Islet precursor cell (in vitro differentiated cells): ENCODE results near the gene DKK2.

Experiments used
- DNase-seq: peaks from one replicate; pipeline ENCODE4 v3.0.0-alpha.2; 2018

DKK2 gene, protein sequence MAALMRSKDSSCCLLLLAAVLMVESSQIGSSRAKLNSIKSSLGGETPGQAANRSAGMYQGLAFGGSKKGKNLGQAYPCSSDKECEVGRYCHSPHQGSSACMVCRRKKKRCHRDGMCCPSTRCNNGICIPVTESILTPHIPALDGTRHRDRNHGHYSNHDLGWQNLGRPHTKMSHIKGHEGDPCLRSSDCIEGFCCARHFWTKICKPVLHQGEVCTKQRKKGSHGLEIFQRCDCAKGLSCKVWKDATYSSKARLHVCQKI

GRCh38 chr4:107035819-107036583, at the start of gene DKK2:
Gene DKK2, minus strand, starts transcription at chr4:107036313. Its CDS starts 722 bp downstream, at chr4:107035591.
- peak; percentile 59 for DNase-seq

DNA sequence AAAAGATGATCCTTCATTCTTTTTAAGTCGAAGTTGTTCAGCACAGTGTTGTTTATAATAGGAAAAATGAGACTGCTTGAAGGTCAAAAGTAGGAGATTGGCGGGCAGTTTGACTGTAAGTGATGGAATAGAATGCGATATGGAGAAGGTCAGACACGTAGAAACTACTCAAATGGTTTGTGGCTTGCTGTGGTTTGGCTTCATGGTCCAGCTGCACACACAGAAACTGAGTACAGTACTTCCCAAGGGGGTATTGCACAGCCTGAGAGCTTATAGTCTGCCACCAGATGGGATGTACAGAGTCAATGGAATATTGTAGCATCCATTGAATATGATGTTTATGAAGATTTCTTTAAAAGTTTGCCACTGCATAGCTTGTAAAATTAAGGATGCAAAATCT, 41.1 kb upstream of the DKK2 start:
- no peak for DNase-seq

GRCh38 chr4:107072836-107073736, 37.0 kb upstream of the DKK2 start:
- DNase-seq: no peak

DNA sequence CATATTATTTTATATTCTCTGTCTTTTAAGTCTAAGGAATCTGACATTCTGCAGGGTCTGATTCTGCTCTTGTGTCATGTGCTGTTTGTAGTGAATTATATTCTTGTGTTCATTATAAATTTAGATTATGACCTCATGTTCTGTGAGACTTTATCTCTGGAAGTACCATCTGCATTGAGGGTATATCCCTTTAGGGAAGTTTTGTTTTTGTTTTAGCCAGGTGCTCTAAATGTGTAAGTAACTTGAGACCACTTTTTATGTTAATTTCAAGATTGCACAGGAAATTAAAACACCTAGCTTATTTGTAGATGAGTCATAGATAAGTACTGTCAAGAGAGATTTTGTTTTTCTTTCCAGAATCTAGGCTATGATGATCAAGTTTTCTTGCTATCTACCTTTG, 35.0 kb upstream of the DKK2 start:
- DNase-seq: no peak

GRCh38 chr4:107069049-107069448, 32.9 kb upstream of the DKK2 start:
- DNase-seq: no peak

GRCh38 chr4:107068116-107068515, 32.0 kb upstream of the DKK2 start:
- no peak for DNase-seq

- no peak for DNase-seq
Observed at GRCh38 chr4:107066621-107067020, 30.5 kb upstream of the DKK2 start.

- DNase-seq: no peak
Observed at GRCh38 chr4:107065201-107065600, 29.1 kb upstream of the DKK2 start.

DNA sequence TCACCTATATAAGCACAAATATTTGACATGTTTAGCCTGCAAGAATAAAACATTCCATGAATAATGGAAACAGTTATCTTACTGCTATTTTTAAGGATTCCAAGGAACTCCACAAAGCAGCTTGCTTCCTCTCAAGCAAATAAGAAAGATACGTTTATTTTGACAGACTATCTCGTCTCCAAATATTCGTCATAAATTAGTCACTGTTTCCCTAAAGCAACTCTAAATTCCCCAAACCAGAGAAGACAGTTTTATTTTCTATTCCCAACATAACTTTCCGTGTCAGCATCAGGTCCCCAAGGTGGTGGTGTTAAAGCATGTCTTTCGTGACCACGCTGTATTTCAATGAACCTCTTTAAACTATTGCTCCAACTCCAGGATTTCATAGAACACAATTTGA, 24.3 kb upstream of the DKK2 start:
- no peak for DNase-seq

DNA sequence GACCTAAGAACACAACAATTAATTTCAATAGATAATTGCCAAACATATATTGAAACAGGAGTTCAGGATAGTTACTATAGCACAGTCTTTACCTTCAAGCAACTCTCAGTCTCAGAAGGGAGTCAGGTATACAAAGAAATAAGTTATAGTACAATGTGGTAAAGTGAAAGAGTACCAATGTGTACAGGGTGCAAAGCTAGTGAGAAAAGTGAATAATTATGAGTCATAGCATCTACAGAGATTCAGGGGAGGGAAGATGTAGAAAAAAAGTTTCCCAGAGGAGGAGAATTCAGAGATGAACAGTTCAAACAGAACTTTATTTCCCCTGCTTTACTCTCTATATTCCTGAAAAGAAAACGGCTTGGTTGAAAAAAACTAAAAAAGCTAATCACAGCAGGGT, 22.7 kb upstream of the DKK2 start:
- no peak for DNase-seq

GRCh38 chr4:107050525-107051135, 14.5 kb upstream of the DKK2 start:
- no peak for DNase-seq

- no peak for DNase-seq
Observed at GRCh38 chr4:107046261-107046660, 10.1 kb upstream of the DKK2 start.

- DNase-seq: no peak
Observed at GRCh38 chr4:107044170-107044569, 8.1 kb upstream of the DKK2 start.

GRCh38 chr4:107037199-107037584, 1.1 kb upstream of the DKK2 start:
- peak; percentile 86 for DNase-seq

DNA sequence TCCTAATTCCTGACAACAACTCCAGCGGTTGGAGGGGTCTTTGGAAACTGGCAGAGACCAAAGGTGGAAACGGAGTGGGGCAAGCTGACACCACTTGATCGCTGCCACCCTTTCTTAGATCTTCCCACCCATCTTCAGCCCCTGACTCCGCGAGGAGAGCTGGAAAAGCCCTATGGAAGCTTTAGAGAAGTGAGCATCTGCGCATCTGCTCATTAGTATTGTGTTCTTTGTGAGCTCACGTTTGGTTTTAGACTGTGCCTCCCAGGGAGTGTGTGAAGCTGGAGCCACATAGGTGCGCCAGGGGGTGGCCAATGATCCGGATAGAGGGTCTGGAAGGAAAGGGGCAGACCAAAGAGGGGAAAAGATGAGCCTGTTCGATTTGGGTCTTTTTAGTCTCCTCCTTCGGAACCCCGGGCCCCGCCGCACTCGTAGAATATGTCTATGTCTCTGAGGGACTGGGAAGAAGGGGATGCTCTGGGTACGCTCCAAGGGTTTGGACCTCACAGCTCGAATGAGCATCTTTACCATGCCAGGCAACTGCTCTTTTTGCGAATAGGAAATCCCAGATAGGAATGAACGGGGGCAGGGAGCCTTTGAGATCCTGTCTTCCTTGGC, 578 bp upstream of the DKK2 start:
- no peak for DNase-seq

DNA sequence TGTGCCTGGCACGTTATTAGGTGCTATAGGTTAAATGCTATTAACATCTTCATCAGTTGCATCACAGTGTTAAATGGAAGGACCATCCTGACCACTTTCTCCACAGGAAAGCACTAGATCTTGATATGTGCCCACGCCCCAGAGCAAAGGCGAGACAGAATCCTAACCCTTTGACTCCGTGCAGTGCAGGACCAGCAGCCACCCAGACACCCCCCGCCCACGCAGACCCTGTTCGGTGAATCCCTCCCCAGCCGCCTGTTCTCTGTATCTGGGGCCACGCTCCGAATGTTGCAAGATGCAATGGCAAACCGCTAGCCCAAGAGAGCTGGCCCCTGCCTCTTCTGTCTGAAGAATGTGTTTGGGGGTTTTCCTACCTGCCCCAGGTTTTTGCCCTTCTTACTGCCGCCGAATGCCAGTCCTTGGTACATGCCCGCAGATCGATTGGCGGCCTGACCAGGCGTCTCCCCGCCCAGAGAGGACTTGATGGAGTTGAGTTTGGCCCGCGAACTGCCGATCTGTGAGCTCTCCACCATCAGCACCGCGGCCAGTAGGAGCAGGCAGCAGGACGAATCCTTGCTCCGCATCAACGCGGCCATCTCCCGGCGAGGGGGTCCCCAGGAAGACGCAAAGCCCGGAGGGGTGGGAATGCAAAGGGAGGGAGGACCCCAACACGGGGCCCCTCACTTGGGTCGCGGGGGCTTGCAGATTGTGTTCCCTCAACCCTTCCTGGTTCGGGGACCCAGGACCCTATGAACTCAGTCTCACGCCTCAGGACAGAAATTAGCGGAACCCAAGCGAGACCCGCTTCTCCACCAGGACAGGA, 906 bp downstream of the DKK2 start:
- DNase-seq: peak; percentile 60

- peak; percentile 86 for DNase-seq
Observed at GRCh38 chr4:107034091-107034995, 1.8 kb downstream of the DKK2 start.

- no peak for DNase-seq
Observed at GRCh38 chr4:107027379-107027778, 8.7 kb downstream of the DKK2 start.

DNA sequence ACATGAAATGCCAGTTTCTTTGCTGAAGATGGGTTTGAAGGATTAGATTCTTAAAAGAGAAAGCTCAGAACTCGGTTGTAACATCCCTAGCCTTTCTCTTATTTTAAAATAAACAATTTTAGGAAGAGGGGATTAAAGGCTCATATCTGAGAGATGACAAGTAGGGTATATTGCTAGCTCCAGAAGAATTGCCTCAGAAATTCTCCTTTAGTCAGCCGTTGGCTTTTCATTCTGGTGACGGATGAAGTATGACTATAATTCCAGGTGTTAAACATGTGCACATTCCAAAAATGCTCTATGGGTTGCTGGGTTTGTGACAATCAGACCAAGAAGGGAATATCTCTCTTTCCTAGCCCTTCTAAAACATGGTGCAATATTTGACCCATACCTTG, 17.8 kb downstream of the DKK2 start:
- DNase-seq: no peak
